AG09319 (cell line): ENCODE data around the gene IL16.

Experiments
- DNase-seq: peaks from one replicate; pipeline ENCODE4 v3.0.0-alpha.2; 2010; ENCODE audit warnings: low read depth; ENCODE audit errors: extremely low read depth
- CTCF ChIP-seq: IDR thresholded peaks from 2 replicates; pipeline ENCODE4 v1.5.1; 2011; ENCODE audit warnings: low read depth, mild to moderate bottlenecking, inconsistent platforms, low read length, moderate library complexity

Gene IL16

GRCh38 chr15:81183439-81183775 lies 13.3 kb upstream of the IL16 start:
- TF ChIP-seq CTCF = no peak
- no peak for DNase-seq

GRCh38 chr15:81184188-81184587 lies 12.5 kb upstream of the IL16 start:
- no peak for TF ChIP-seq CTCF
- no peak for DNase-seq

- DNase-seq = no peak
- no peak for TF ChIP-seq CTCF
Measured at GRCh38 chr15:81185631-81186295, 10.9 kb upstream of the IL16 start.

GRCh38 chr15:81188354-81188753 lies 8.3 kb upstream of the IL16 start:
- no peak for DNase-seq
- TF ChIP-seq CTCF = no peak

GRCh38 chr15:81189583-81190283 lies 6.9 kb upstream of the IL16 start:
- DNase-seq = peak; percentile 95
- TF ChIP-seq CTCF = no peak

- no peak for DNase-seq
- no peak for TF ChIP-seq CTCF
Measured at GRCh38 chr15:81190922-81191507, 5.7 kb upstream of the IL16 start.

- no peak for TF ChIP-seq CTCF
- no peak for DNase-seq
Measured at GRCh38 chr15:81191701-81192100, 5.0 kb upstream of the IL16 start.
